HepG2 (cell line): ENCODE measurements around the gene ANKRD29. TPM values are rescaled to one million over a fixed set of nuclear protein-coding genes. Genes with fewer than 3 reads are reported as not detected.

ENCODE experiments used
- ATAC-seq: fragments of 200-7000 bp; cut with Tn5 transposase; 3 replicates; pipeline ENCODE4 v1.9.1; 2020; ENCODE audit warnings: mild to moderate bottlenecking, moderate library complexity
- BruUV-seq: library from RNA; stranded (reverse); fragments of 400-500 nt; replicated peaks from 2 replicates; lab custom pipeline; 2021; lab: Mats Ljungman, UMichigan
- CTCF ChIA-PET: fragments of 300-600 bp; formaldehyde crosslinking; extraction: SDS; loops from one replicate; lab custom pipeline; 2021; ENCODE audit warnings: low total read pairs, inconsistent platforms, low intra/inter-chr PET ratio; lab: Yijun Ruan, JAX
- POLR2A ChIA-PET: fragments of 350-600 bp; sonication (Branson Sonifier 250); formaldehyde crosslinking; loops from one replicate; lab custom pipeline; 2020; ENCODE audit warnings: antibody characterized with exemption, inconsistent platforms; lab: Yijun Ruan, JAX
- DNase-seq: peaks from one replicate; pipeline ENCODE4 v3.0.0-alpha.2; 2015; ENCODE audit warnings: low spot score
- FAIRE-seq: peaks from 3 replicates; lab custom pipeline; 2011; peaks lifted over from hg19 to GRCh38; lab: Jason Lieb, UNC
- H2AFZ ChIP-seq: one replicate; pipeline ENCODE4 v1.6.1; 2011; ENCODE audit warnings: low read length, inconsistent platforms
- H3K27ac ChIP-seq: fragments of 300-600 bp; 3 replicates; pipeline ENCODE4 v1.8.0; 2011; ENCODE audit warnings: mixed run types, mild to moderate bottlenecking, mixed read lengths, low read length, inconsistent platforms; ENCODE audit not compliant: insufficient read depth; ENCODE audit errors: extremely low read length
- H3K27me3 ChIP-seq, 2 experiments: fragments of 200-600 bp in 1 of 2; 2 replicates in 1 of 2; 3 replicates in 1 of 2; pipeline versions ENCODE4 v1.6.0 to v1.8.0; 2011; ENCODE audit warnings: low read length in 2 of 2, mild to moderate bottlenecking in 2 of 2, moderate library complexity in 2 of 2, inconsistent platforms in 1 of 2; ENCODE audit not compliant: insufficient read depth in 2 of 2, control insufficient read depth in 1 of 2
- H3K36me3 ChIP-seq, 2 experiments: fragments of 200-600 bp in 1 of 2; replicated peaks in 1 of 2; 2 replicates in 1 of 2; 3 replicates in 1 of 2; pipeline versions ENCODE4 v1.5.1 to v1.8.0; 2011; ENCODE audit warnings: low read length in 2 of 2, inconsistent platforms in 1 of 2; ENCODE audit not compliant: insufficient read depth in 2 of 2, control insufficient read depth in 1 of 2
- H3K4me1 ChIP-seq: 2 replicates; pipeline ENCODE4 v1.5.1; 2012; ENCODE audit warnings: low read length, inconsistent platforms; ENCODE audit not compliant: insufficient read depth
- H3K4me2 ChIP-seq: 2 replicates; pipeline ENCODE4 v1.6.0; 2011; ENCODE audit warnings: low read depth, low read length, inconsistent platforms
- H3K4me3 ChIP-seq, 3 experiments: fragments of 200-600 bp in 1 of 3; sonication (generic), shearing (Covaris generic) in 1 of 3; replicated peaks in 1 of 3; 2 replicates each; pipeline ENCODE4 v1.5.1; 2011 to 2016; ENCODE audit warnings: low read length in 3 of 3, inconsistent platforms in 2 of 3, low read depth in 2 of 3, mild to moderate bottlenecking in 2 of 3, control low read depth in 1 of 3, mixed read lengths in 1 of 3; ENCODE audit not compliant: insufficient read depth in 1 of 3
- H3K79me2 ChIP-seq: one replicate; pipeline ENCODE4 v1.6.1; 2011; ENCODE audit warnings: low read length, inconsistent platforms; ENCODE audit not compliant: insufficient read depth
- H3K9ac ChIP-seq: 2 replicates; pipeline ENCODE4 v1.6.0; 2011; ENCODE audit warnings: mild to moderate bottlenecking, low read depth, low read length, inconsistent platforms; ENCODE audit not compliant: insufficient read depth
- H3K9me3 ChIP-seq: 2 replicates; pipeline ENCODE4 v1.5.1; 2012; ENCODE audit warnings: mild to moderate bottlenecking, low read length
- H4K20me1 ChIP-seq: 2 replicates; pipeline ENCODE4 v1.6.0; 2011; ENCODE audit warnings: inconsistent platforms, mild to moderate bottlenecking, low read length, moderate library complexity; ENCODE audit not compliant: insufficient read depth
- AHDC1 ChIP-seq: sonication (generic); formaldehyde crosslinking; IDR thresholded peaks from 2 replicates; pipeline ENCODE4 v1.5.1; 2020; ENCODE audit warnings: mild to moderate bottlenecking, missing genetic modification reagents, borderline replicate concordance
- CREB1 ChIP-seq, 2 experiments: fragments of 450-650 bp in 1 of 2; IDR thresholded peaks; 2 replicates each; pipeline ENCODE4 v1.6.1; 2016 to 2017; ENCODE audit warnings: control low read depth in 1 of 2, mild to moderate bottlenecking in 1 of 2, missing compliant biosample characterization in 1 of 2, missing genetic modification characterization in 1 of 2
- CSRNP1 ChIP-seq: sonication (generic); formaldehyde crosslinking; IDR thresholded peaks from 2 replicates; pipeline ENCODE4 v1.8.1; 2023; ENCODE audit warnings: mild to moderate bottlenecking, missing genetic modification reagents
- ELK4 ChIP-seq: sonication (generic); formaldehyde crosslinking; IDR thresholded peaks from 2 replicates; pipeline ENCODE4 v1.9.0; 2021; ENCODE audit warnings: missing genetic modification reagents, borderline replicate concordance
- HNF4G ChIP-seq, 2 experiments: sonication (generic) in 1 of 2; formaldehyde crosslinking in 1 of 2; IDR thresholded peaks; 2 replicates each; pipeline versions ENCODE4 v1.4.0 to v1.6.1; 2011 to 2020; ENCODE audit warnings: borderline replicate concordance in 2 of 2, low read depth in 2 of 2, mild to moderate bottlenecking in 2 of 2, low read length in 1 of 2, missing genetic modification reagents in 1 of 2, moderate library complexity in 1 of 2
- HOXA3 ChIP-seq: sonication (generic); formaldehyde crosslinking; IDR thresholded peaks from 2 replicates; pipeline ENCODE4 v1.5.0; 2020; ENCODE audit warnings: missing genetic modification reagents
- ZFP90 ChIP-seq: sonication (generic); formaldehyde crosslinking; IDR thresholded peaks from 2 replicates; pipeline ENCODE4 v1.8.0; 2022; ENCODE audit warnings: missing genetic modification reagents, mild to moderate bottlenecking, inconsistent platforms, borderline replicate concordance
- ZNF331 ChIP-seq: sonication (generic); formaldehyde crosslinking; IDR thresholded peaks from 2 replicates; pipeline ENCODE4 v1.4.0; 2020; ENCODE audit warnings: missing genetic modification reagents
- ZNF780A ChIP-seq: sonication (generic); formaldehyde crosslinking; IDR thresholded peaks from 2 replicates; pipeline ENCODE4 v1.8.0; 2022; ENCODE audit warnings: mild to moderate bottlenecking, missing genetic modification reagents, moderate library complexity
- WGBS: methylation state at CpG from one replicate; pipeline ENCODE4 v1.1.6; 2017; ENCODE audit warnings: low lambda C conversion rate; 5-methylcytosine and 5-hydroxymethylcytosine counted together
- in situ Hi-C: cut with HindIII; loops from 2 replicates; pipeline ENCODE4 v1.10.0; 2017; ENCODE audit warnings: low pct_unique_long_range_greater_than_20kb; ENCODE audit not compliant: extremely low pct_ligation_motif_present
- intact Hi-C: fragments of 100-400 bp; cut with micrococcal nuclease; formaldehyde crosslinking; loops from one replicate; pipeline ENCODE4 v1.10.0; 2022; ENCODE audit not compliant: unreplicated experiment
- polyA plus RNA-seq, 8 experiments: library from polyadenylated mRNA; depleted of rRNA in 3 of 8; stranded (reverse) in 7 of 8; unstranded in 1 of 8; fragments of >200 nt; fragmentation: Illumina TruSeq in 4 of 8; extraction: Trizol in 4 of 8; gene quantifications; 2 replicates each; pipeline versions ENCODE4 v1.2.1 to v1.2.3, GENCODE V29; 2011 to 2016; ENCODE audit warnings: low read depth in 4 of 8, missing spikeins in 1 of 8, mixed read lengths in 1 of 8; ENCODE audit not compliant: insufficient read depth in 1 of 8
- total RNA-seq, 5 experiments: library from RNA; depleted of rRNA; stranded (reverse); fragments of >200 nt; fragmentation: Illumina TruSeq; extraction: Trizol; gene quantifications; 2 replicates each; pipeline ENCODE4 v1.2.3, GENCODE V29; 2016; ENCODE audit warnings: low read depth in 1 of 5

Gene ANKRD29
- total and polyA plus RNA-seq, 2 of the 13 experiments (the other 11 are each of a cell fraction or from before 2014, with no cell fraction given) = not detected

- TF ChIP-seq AHDC1 (CRISPR knock-in tag) = no peak
These were observed 79.4 kb downstream of the ANKRD29 start (continued) for GRCh38 chr18:23583071-23583865.

- DNase-seq (no peak), ATAC-seq (no peak), FAIRE-seq (no peak)
- Histone ChIP-seq H3K36me3 (peaks cover 12 to 37% of the 10 kb centered on the region in 2 experiments), H3K27me3 (peaks cover 0 to 5% of the 10 kb centered on the region in 2 experiments; a peak in 1 of 5 replicates), H3K4me1 (peaks cover 73% of the 10 kb centered on the region), H2AFZ (no peak overlapping the region), H3K4me2 (peak overlapping the region; percentile 33), H3K9ac (no peak overlapping the region), H3K79me2 (peaks cover 81% of the 10 kb centered on the region), H4K20me1 (peaks cover 36% of the 10 kb centered on the region), H3K9me3 (no peaks in the 10 kb centered on the region), H3K27ac (peak overlapping the region; percentile 7), H3K4me3 (no peak overlapping the region)
- TF ChIP-seq HNF4G (IDR thresholded peaks at IDR 0.05; ENCODE audit: borderline replicate concordance, low read depth, low read length) = no peak
- TF ChIP-seq HNF4G (CRISPR knock-in tag; IDR thresholded peaks at IDR 0.05; ENCODE audit: borderline replicate concordance, low read depth) = no peak
- no peak for TF ChIP-seq CREB1 (IDR thresholded peaks at IDR 0.05)
- no peak for TF ChIP-seq CREB1 (CRISPR knock-in tag; IDR thresholded peaks at IDR 0.05)
- TF ChIP-seq HOXA3 (CRISPR knock-in tag) = no peak
- TF ChIP-seq ZNF331 = no peak
- no peak for TF ChIP-seq ELK4 (CRISPR knock-in tag)
- no peak for TF ChIP-seq CSRNP1
- no peak for TF ChIP-seq ZNF780A (CRISPR knock-in tag)
- TF ChIP-seq ZFP90 (CRISPR knock-in tag) = no peak
- ChIA-PET CTCF (no interaction called here), POLR2A (interaction anchor here (2.8 kb wide), 1 partner anchor 25 kb away, joined by 7 read pairs; no protein-coding TSS in a partner anchor)
- intact Hi-C loops (loop anchor here (5.0 kb wide), 1 partner anchor 1639 kb away; no protein-coding TSS in a partner anchor), in situ Hi-C loops (no loop called here)
- no TSS peak for BruUV-seq
- WGBS = 86% methylated on average over 6 of the region's 6 CpGs
These were observed 81.9 kb downstream of the ANKRD29 start for GRCh38 chr18:23580677-23581367.
